T-helper 1 cell treated with Interleukin-12 subunit alpha and Interleukin-12 subunit beta and Interleukin-4 antibody, amounts not matched to agents 30 ng/mL and 1 ng/mL, for 36 hours (primary cell): ENCODE results near the gene KIDINS220. TPM values are rescaled to one million over a fixed set of nuclear protein-coding genes. Genes with fewer than 3 reads are reported as not detected.
"Not testable (repeated sequence)": the region's sequence is repeated elsewhere in the genome, so short reads cannot be mapped to it uniquely, and the experiment has no call there.

ENCODE experiments used
- intact Hi-C: fragments of 100-400 bp; cut with micrococcal nuclease; formaldehyde crosslinking; loops from one replicate; pipeline ENCODE4 v1.15.1; 2024
- total RNA-seq: library from RNA; stranded (reverse); gene quantifications from 2 replicates; pipeline ENCODE4 v1.2.3, GENCODE V29; 2022

KIDINS220 gene
- total RNA-seq, 1 donor from 2014 or later = 36.7 TPM

DNA sequence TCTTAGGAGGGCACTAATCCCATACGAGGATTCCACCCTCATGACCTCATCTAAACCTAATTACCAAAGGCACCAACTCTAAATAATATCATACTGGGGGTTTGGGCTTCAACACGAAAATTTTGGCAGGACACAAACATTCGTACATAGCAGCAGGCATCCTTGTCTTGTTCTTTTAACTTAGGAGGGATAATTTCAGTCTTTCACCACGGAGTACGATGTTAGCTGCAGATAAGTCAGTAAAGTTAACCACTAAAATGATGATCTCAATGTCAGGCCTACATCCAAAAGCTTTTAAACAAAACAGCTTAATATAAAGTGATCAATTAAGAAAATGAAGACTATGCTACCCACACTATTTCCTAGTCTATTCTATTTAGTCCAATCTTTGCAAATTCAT lies 80.7 kb downstream of the KIDINS220 start:
- intact Hi-C loops = no loop called here

DNA sequence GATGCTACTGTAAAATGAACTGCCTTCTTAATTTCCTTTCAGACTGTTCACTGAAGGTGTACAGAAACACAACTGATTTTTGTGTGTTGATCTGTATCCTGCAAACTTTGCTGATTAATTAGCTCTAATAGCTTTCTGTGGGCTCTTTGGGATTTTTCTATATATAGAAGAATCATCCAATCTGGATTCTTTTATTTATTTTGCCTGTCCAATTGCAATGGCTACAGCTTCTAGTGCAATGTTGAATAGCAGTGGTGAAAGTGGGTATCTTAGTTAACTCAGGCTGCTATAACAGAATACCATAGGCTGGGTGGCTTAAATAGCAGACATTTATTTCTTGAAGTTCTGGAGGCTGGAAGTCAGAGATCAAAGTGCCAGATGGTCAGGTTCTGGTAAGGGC lies 81.2 kb downstream of the KIDINS220 start:
- intact Hi-C loops = no loop called here

GRCh38 chr2:8754106-8754776 lies 83.2 kb downstream of the KIDINS220 start:
- intact Hi-C loops = no loop called here

DNA sequence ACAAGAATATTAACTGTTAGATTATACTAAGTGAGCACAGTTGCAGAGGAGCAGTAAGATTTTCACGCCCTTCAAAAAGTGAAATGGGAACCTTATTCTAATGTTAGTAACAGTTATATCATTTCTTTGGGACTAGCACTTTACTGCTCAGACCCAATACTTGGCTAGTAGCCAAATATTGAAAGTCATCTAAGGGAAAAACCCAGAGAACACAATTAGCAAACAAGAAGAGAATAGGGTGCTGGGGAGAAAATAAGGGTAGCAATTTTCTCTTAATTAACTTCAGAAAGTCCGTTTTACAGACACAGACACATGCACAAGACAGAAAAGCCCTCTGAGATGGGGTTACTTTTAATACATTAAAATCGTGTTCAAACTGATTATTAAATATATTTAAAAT lies 83.8 kb downstream of the KIDINS220 start:
- intact Hi-C loops = no loop called here

DNA sequence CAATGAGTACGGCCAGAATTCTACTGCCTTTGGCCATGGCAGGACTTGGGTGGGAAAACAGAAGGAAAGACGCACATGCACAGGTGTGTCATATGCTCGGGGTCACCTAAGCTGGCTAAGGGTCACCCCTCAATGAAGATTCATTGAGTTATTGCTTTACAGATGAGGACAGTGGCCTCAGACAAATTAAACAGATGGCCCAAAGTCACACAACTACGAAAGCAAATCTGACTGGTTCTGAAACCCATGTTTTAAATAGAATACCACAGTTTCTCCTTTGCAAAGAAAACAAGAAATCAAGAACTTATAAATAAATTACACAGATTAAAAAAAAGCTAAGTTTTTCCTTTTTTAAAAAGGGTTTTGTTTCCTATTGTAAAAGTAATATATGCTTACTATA lies 85.0 kb downstream of the KIDINS220 start:
- intact Hi-C loops = no loop called here

GRCh38 chr2:8750221-8750620 lies 87.2 kb downstream of the KIDINS220 start:
- intact Hi-C loops = no loop called here

- intact Hi-C loops = no loop called here
These were observed 94.2 kb downstream of the KIDINS220 start for GRCh38 chr2:8743261-8743660.

- intact Hi-C loops = no loop called here
These were observed 97.3 kb downstream of the KIDINS220 start for GRCh38 chr2:8740136-8740535.

- intact Hi-C loops = no loop called here
These were observed 99.7 kb downstream of the KIDINS220 start for GRCh38 chr2:8737571-8738175.

GRCh38 chr2:8732601-8733000 lies 104.8 kb downstream of the KIDINS220 start:
- intact Hi-C loops = no loop called here

GRCh38 chr2:8729939-8730338 lies 107.5 kb downstream of the KIDINS220 start:
- intact Hi-C loops = no loop called here

DNA sequence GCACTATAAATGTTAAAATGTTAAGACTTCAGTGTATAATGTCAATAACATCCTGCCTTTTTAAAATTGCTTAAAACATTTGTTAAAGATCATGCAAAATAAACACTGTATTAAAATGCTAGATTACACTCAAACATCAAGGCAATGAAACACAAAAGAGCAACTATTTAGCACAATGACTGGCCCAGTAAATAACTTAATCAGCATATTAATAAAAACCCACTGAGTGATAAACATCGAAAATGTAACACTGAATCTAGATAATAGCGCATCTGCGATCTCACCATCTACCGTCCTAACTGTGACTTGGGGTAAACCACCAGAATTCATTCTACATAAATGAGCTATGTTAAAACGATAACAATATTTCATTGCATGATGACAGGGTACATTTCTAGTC lies 108.3 kb downstream of the KIDINS220 start:
- intact Hi-C loops = not testable (repeated sequence)

DNA sequence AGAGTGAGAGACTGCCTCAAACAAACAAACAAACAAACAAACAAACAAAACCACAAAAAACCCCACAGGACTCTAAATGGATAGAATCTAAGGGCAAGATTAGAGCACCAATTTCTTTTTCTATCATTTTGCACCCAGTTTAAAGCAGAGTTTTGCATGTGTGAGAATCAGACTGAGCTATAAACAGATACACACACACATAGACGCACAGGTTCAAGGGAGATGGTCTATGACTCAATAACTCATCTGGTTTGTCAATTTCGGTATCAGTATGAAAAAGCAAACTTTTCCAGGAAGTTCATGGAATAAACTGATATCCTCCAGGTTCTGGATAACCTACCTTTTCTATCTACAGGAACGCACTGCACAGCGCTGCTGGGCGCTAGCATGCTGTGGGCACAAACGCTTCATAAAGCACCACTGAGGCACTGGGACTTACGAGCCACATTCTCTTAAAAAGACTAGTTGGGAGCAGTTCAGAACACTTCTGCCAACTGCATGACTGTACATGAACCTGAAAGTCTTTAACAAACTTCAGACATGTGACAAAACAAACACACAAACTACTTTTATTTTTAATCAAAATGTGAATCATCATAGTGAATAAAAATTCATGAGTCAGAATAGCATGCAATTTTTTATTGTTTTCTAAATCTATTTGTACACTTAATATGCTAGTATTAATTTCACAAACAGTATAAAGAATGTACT lies 109.0 kb downstream of the KIDINS220 start:
- intact Hi-C loops = no loop called here

DNA sequence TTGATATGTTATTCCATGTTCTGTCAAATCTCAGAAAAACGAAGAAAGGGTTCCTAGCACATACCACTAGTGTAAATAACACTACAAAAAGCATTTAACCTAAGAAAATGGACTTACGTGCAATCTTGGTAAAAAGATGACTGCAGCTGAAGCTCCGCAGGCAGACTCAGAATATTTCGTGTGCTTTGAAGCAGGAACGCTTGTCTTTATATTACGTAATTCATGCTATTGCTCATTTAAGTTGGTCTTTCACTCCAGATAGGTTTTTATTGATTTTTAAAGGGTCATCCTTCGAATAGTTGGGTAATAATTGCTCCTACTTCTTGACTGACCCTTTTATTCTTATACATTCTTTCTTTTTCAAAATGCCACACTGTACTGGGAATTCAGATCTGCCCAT lies 111.6 kb downstream of the KIDINS220 start:
- intact Hi-C loops = no loop called here

GRCh38 chr2:8722986-8723385 lies 114.4 kb downstream of the KIDINS220 start:
- intact Hi-C loops = no loop called here

DNA sequence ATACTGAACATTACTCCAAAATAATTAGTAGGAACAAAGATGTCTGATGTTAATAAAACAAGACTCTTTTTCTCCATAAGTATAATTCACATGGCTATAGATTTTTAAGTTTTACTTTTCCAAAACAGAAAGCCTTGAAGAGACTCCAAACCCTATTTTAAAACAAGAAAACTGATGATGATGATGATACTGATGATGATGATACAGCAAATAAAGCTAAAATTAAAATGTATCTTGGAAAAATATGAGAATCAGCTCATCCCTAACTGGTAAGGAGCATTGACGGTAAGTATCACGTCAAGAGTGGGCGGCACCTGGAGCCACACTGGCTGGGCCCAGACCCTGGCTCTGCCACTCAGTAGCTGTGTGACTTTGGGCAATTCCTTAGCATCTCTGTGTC lies 116.0 kb downstream of the KIDINS220 start:
- intact Hi-C loops = no loop called here

- intact Hi-C loops = no loop called here
These were observed 116.7 kb downstream of the KIDINS220 start for GRCh38 chr2:8720741-8721140.

- intact Hi-C loops = no loop called here
These were observed 117.9 kb downstream of the KIDINS220 start for GRCh38 chr2:8719528-8719927.

GRCh38 chr2:8714971-8715370 lies 122.4 kb downstream of the KIDINS220 start:
- intact Hi-C loops = no loop called here

DNA sequence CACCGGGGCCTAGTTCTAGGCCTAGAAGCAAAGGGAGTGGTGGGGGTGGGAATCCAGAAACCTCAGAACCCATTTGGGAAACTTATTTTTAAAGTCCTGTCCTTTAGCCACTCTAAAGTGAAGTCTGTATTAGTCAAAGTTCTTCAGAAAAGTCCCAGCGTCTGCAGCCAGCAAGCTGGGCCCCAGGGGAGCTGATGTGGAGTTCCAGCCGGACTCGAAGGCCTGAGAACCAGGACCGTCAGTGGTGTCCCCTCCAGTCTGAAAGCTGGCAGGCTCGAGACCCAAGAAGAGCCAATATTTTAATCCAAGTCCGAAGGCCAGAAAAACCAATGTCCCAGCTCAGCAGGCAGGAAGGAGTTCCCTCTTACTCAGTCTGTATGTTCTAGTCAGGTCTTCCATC lies 123.1 kb downstream of the KIDINS220 start:
- intact Hi-C loops = no loop called here

DNA sequence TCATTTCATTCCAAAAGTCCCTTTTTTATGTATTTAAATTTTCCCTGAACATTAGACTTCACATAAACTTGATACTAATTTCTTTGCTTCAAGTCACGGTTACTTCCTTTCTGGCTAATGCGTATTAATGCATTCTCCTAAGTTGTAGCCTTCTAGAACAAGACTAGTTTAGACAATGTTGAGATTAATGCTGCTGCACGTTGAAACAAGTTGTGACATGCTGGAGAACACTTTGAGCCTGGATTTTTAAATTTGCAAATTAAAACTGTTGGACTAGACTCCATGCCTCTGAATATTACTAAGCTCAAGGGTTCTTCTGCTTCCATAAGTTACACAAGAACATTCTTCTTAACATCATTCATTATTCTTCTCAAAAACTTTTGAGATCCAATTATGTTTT lies 126.5 kb downstream of the KIDINS220 start:
- intact Hi-C loops = no loop called here

GRCh38 chr2:8709611-8710010 lies 127.8 kb downstream of the KIDINS220 start:
- intact Hi-C loops = no loop called here

- intact Hi-C loops = no loop called here
These were observed 132.5 kb downstream of the KIDINS220 start for GRCh38 chr2:8704906-8705305.
